H1 (cell line): ENCODE measurements around the gene CHST12. TPM values are rescaled to one million over a fixed set of nuclear protein-coding genes. Genes with fewer than 3 reads are reported as not detected.

ENCODE experiments used
- CTCF ChIA-PET: fragments of 300-600 bp; sonication (Branson Sonifier 250); formaldehyde crosslinking; loops from one replicate; lab custom pipeline; 2021; ENCODE audit not compliant: partially characterized antibody; lab: Charles Lee
- POLR2A ChIA-PET: fragments of 300-600 bp; sonication (Branson Sonifier 250); formaldehyde crosslinking; loops from one replicate; lab custom pipeline; 2021; ENCODE audit warnings: inconsistent platforms; ENCODE audit not compliant: partially characterized antibody; lab: Charles Lee
- DNase-seq, 2 experiments: peaks; one replicate each; pipeline versions ENCODE4 v3.0.0 to v3.0.0-alpha.2; 2010 to 2022; ENCODE audit warnings: low spot score in 2 of 2, low read depth in 1 of 2, mixed read lengths in 1 of 2
- FAIRE-seq: peaks from 2 replicates; lab custom pipeline; 2011; peaks lifted over from hg19 to GRCh38; lab: Jason Lieb, UNC
- H2AFZ ChIP-seq: 2 replicates; pipeline ENCODE4 v1.8.1; 2012; ENCODE audit warnings: low read length, inconsistent platforms
- H2AK5ac ChIP-seq: 2 replicates; pipeline ENCODE4 v1.6.1; 2013; ENCODE audit warnings: low read depth, low read length
- H2BK120ac ChIP-seq: replicated peaks from 2 replicates; pipeline ENCODE3; 2013; ENCODE audit warnings: low read depth, low read length, inconsistent platforms
- H2BK12ac ChIP-seq: 2 replicates; pipeline ENCODE4 v1.6.1; 2013; ENCODE audit warnings: low read depth, low read length
- H2BK15ac ChIP-seq: 2 replicates; pipeline ENCODE4 v1.6.1; 2013; ENCODE audit warnings: low read length
- H2BK20ac ChIP-seq: 2 replicates; pipeline ENCODE4 v1.6.1; 2013; ENCODE audit warnings: low read length
- H2BK5ac ChIP-seq: 2 replicates; pipeline ENCODE4 v1.6.1; 2013; ENCODE audit warnings: low read depth, low read length
- H3K14ac ChIP-seq: 2 replicates; pipeline ENCODE4 v1.6.1; 2013; ENCODE audit warnings: inconsistent platforms; ENCODE audit not compliant: insufficient read length
- H3K18ac ChIP-seq: 2 replicates; pipeline ENCODE4 v1.6.1; 2013; ENCODE audit warnings: low read length; ENCODE audit errors: extremely low read depth
- H3K23ac ChIP-seq: 2 replicates; pipeline ENCODE4 v1.6.1; 2013; ENCODE audit warnings: inconsistent platforms; ENCODE audit not compliant: insufficient read length
- H3K23me2 ChIP-seq: 2 replicates; pipeline ENCODE4 v1.6.1; 2013; ENCODE audit warnings: low read depth, low read length
- H3K27ac ChIP-seq: 2 replicates; pipeline ENCODE4 v1.6.1; 2011; ENCODE audit warnings: low read depth, low read length, inconsistent platforms
- H3K27me3 ChIP-seq, 4 experiments: replicated peaks in 1 of 4; 1 replicate in 1 of 4; 2 replicates in 3 of 4; pipeline versions ENCODE4 v1.6.1 to v1.8.1; 2011 to 2013; ENCODE audit warnings: low read length in 3 of 4, mild to moderate bottlenecking in 3 of 4, inconsistent platforms in 2 of 4, mixed read lengths in 2 of 4, moderate library complexity in 1 of 4; ENCODE audit not compliant: control insufficient read depth in 3 of 4, insufficient read depth in 3 of 4; ENCODE audit errors: extremely low read depth in 1 of 4
- H3K36me3 ChIP-seq, 4 experiments: 2 replicates each; pipeline versions ENCODE4 v1.6.1 to v1.8.1; 2011 to 2013; ENCODE audit warnings: mild to moderate bottlenecking in 4 of 4, low read length in 3 of 4, moderate library complexity in 2 of 4, control low read depth in 1 of 4, inconsistent platforms in 1 of 4; ENCODE audit not compliant: insufficient read depth in 4 of 4, control insufficient read depth in 2 of 4
- H3K4ac ChIP-seq: replicated peaks from 2 replicates; pipeline ENCODE3; 2013; ENCODE audit warnings: low read length, low read depth, mixed read lengths, inconsistent platforms; ENCODE audit not compliant: insufficient read length
- H3K4me1 ChIP-seq, 4 experiments: replicated peaks in 1 of 4; 1 replicate in 1 of 4; 2 replicates in 3 of 4; pipeline versions ENCODE4 v1.6.1 to v1.8.1; 2011 to 2013; ENCODE audit warnings: low read length in 3 of 4, inconsistent platforms in 2 of 4, mixed read lengths in 1 of 4; ENCODE audit not compliant: insufficient read depth in 4 of 4, control insufficient read depth in 3 of 4
- H3K4me2 ChIP-seq, 2 experiments: 2 replicates each; pipeline versions ENCODE4 v1.6.1 to v1.8.1; 2011 to 2013; ENCODE audit warnings: low read depth in 2 of 2, low read length in 2 of 2, control low read depth in 1 of 2, inconsistent platforms in 1 of 2, mild to moderate bottlenecking in 1 of 2; ENCODE audit not compliant: insufficient read depth in 1 of 2
- H3K4me3 ChIP-seq, 4 experiments: fragments of 200-600, 300-600 bp in 1 of 4; sonication (generic), shearing (Covaris generic), sonication (Bioruptor Twin) in 1 of 4; 2 replicates each; pipeline versions ENCODE4 v1.5.1 to v1.8.1; 2011 to 2016; ENCODE audit warnings: low read length in 4 of 4, low read depth in 3 of 4, control low read depth in 2 of 4, inconsistent platforms in 2 of 4, mild to moderate bottlenecking in 2 of 4, mixed read lengths in 1 of 4, moderate library complexity in 1 of 4; ENCODE audit not compliant: insufficient read depth in 2 of 4; ENCODE audit errors: extremely low read depth in 1 of 4
- H3K56ac ChIP-seq: replicated peaks from 2 replicates; pipeline ENCODE3; 2013; ENCODE audit warnings: low read depth, mild to moderate bottlenecking, mixed read lengths, low read length, inconsistent platforms; ENCODE audit not compliant: insufficient read length
- H3K79me1 ChIP-seq: 2 replicates; pipeline ENCODE4 v1.6.1; 2013; ENCODE audit warnings: low read depth, low read length, control low read depth
- H3K79me2 ChIP-seq, 2 experiments: 2 replicates each; pipeline versions ENCODE4 v1.6.1 to v1.8.1; 2012 to 2013; ENCODE audit warnings: low read length in 2 of 2, mild to moderate bottlenecking in 2 of 2, inconsistent platforms in 1 of 2; ENCODE audit not compliant: insufficient read depth in 2 of 2, control insufficient read depth in 1 of 2
- H3K9ac ChIP-seq, 4 experiments: replicated peaks in 1 of 4; 1 replicate in 1 of 4; 2 replicates in 3 of 4; pipeline versions ENCODE4 v1.6.1 to v1.8.1; 2011 to 2013; ENCODE audit warnings: low read depth in 3 of 4, low read length in 3 of 4, control low read depth in 2 of 4, mild to moderate bottlenecking in 2 of 4, moderate library complexity in 2 of 4, inconsistent platforms in 1 of 4; ENCODE audit errors: extremely low read depth in 1 of 4
- H3K9me3 ChIP-seq, 2 experiments: 2 replicates each; pipeline versions ENCODE4 v1.6.1 to v1.8.1; 2012 to 2013; ENCODE audit warnings: mild to moderate bottlenecking in 2 of 2, moderate library complexity in 2 of 2, control low read depth in 1 of 2, inconsistent platforms in 1 of 2, low read depth in 1 of 2, low read length in 1 of 2, mixed read lengths in 1 of 2; ENCODE audit not compliant: insufficient read depth in 2 of 2
- H4K20me1 ChIP-seq, 2 experiments: replicated peaks in 1 of 2; 2 replicates each; pipeline versions ENCODE3 to v1.8.1; 2011 to 2013; ENCODE audit warnings: inconsistent platforms in 2 of 2, low read length in 2 of 2, mild to moderate bottlenecking in 1 of 2; ENCODE audit not compliant: insufficient read depth in 2 of 2, control insufficient read depth in 1 of 2
- H4K5ac ChIP-seq: 2 replicates; pipeline ENCODE4 v1.6.1; 2013; ENCODE audit warnings: low read length, low read depth, mixed read lengths, inconsistent platforms; ENCODE audit not compliant: insufficient read length
- H4K8ac ChIP-seq: 2 replicates; pipeline ENCODE4 v1.8.0; 2013; ENCODE audit warnings: mild to moderate bottlenecking, moderate library complexity, low read length, inconsistent platforms; ENCODE audit not compliant: insufficient read depth; ENCODE audit errors: extremely low read depth
- H4K91ac ChIP-seq: replicated peaks from 2 replicates; pipeline ENCODE3; 2013; ENCODE audit warnings: low read length, mixed read lengths, inconsistent platforms; ENCODE audit not compliant: insufficient read length
- CREB1 ChIP-seq: IDR thresholded peaks from 2 replicates; pipeline ENCODE4 v1.6.1; 2012; ENCODE audit warnings: inconsistent platforms
- FOSL1 ChIP-seq: IDR thresholded peaks from 2 replicates; pipeline ENCODE4 v1.6.1; 2011; ENCODE audit warnings: mild to moderate bottlenecking, low read depth, low read length, moderate library complexity; ENCODE audit not compliant: insufficient read depth
- GTF2F1 ChIP-seq: IDR thresholded peaks from 2 replicates; pipeline ENCODE4 v1.6.1; 2012; ENCODE audit warnings: low read depth, low read length, improper control_type of control experiment, borderline replicate concordance
- HDAC2 ChIP-seq, 2 experiments: fragments of 300-600 bp in 1 of 2; sonication (generic) in 1 of 2; IDR thresholded peaks; 2 replicates each; pipeline ENCODE4 v1.6.1; 2011 to 2012; ENCODE audit warnings: low read depth in 2 of 2, low read length in 2 of 2, mild to moderate bottlenecking in 2 of 2, moderate library complexity in 2 of 2, borderline replicate concordance in 1 of 2, inconsistent platforms in 1 of 2
- KDM4A ChIP-seq: IDR thresholded peaks from one replicate; pipeline ENCODE4 v1.7.1; 2012; ENCODE audit warnings: low read depth, mild to moderate bottlenecking, moderate library complexity, low read length, inconsistent platforms; ENCODE audit not compliant: severe bottlenecking
- PHF8 ChIP-seq: fragments of 200-600 bp; sonication (generic); conservative IDR thresholded peaks from 2 replicates; pipeline ENCODE4 v1.7.1; 2012; ENCODE audit warnings: low read depth, mild to moderate bottlenecking, inconsistent platforms, low read length, moderate library complexity
- RNF2 ChIP-seq: fragments of 200-900, 300-1000 bp; sonication (generic); IDR thresholded peaks from 2 replicates; pipeline ENCODE4 v1.7.1; 2016; ENCODE audit warnings: borderline replicate concordance, low read depth, mild to moderate bottlenecking, antibody characterized with exemption, low read length; ENCODE audit not compliant: poor library complexity, severe bottlenecking; ENCODE audit errors: missing control alignments
- RXRA ChIP-seq: IDR thresholded peaks from 2 replicates; pipeline ENCODE4 v1.6.1; 2011; ENCODE audit warnings: low read depth, mild to moderate bottlenecking, low read length, moderate library complexity; ENCODE audit not compliant: insufficient read depth
- SAP30 ChIP-seq: fragments of 300-600 bp; sonication (generic); IDR thresholded peaks from 2 replicates; pipeline ENCODE4 v1.7.1; 2012; ENCODE audit warnings: low read length, moderate library complexity, mild to moderate bottlenecking, inconsistent platforms; ENCODE audit not compliant: insufficient read depth, insufficient replicate concordance
- SIN3A ChIP-seq, 2 experiments: IDR thresholded peaks in 1 of 2; conservative IDR thresholded peaks in 1 of 2; 2 replicates each; pipeline ENCODE4 v1.6.1; 2011 to 2012; ENCODE audit warnings: low read length in 2 of 2, improper control_type of control experiment in 1 of 2, low read depth in 1 of 2, mild to moderate bottlenecking in 1 of 2
- ZNF274 ChIP-seq: IDR thresholded peaks from 2 replicates; pipeline ENCODE4 v1.7.0; 2012; ENCODE audit warnings: low read length, borderline replicate concordance; ENCODE audit errors: extremely low read depth
- WGBS, 2 experiments: shearing (Covaris generic) in 1 of 2; methylation state at CpG; one replicate each; pipeline versions ENCODE4 v1.1.6 to v1.1.7; 2013 to 2015; ENCODE audit warnings: low lambda C conversion rate in 2 of 2, mixed read lengths in 2 of 2, inconsistent platforms in 1 of 2, low coverage in 1 of 2, missing lambda C conversion rate in 1 of 2; ENCODE audit not compliant: insufficient replicate concordance in 2 of 2, insufficient coverage in 1 of 2, insufficient read length in 1 of 2; ENCODE audit errors: extremely low coverage in 1 of 2, missing lambda C conversion rate in 1 of 2; 5-methylcytosine and 5-hydroxymethylcytosine counted together
- polyA plus RNA-seq, 7 experiments: library from polyadenylated mRNA; depleted of rRNA in 3 of 7; stranded (reverse) in 5 of 7; unstranded in 2 of 7; fragments of >200 nt in 5 of 7; fragments of 200-250 nt in 2 of 7; gene quantifications; 1 replicate in 5 of 7; 2 replicates in 1 of 7; 4 replicates in 1 of 7; pipeline versions ENCODE4 v1.2.1 to v1.2.3, GENCODE V29; 2011 to 2013; ENCODE audit warnings: missing spikeins in 2 of 7, mixed read lengths in 2 of 7
- total RNA-seq: library from RNA; stranded (reverse); fragmentation: NEBNext Ultra II Directional; extraction: Animal tissue kit (Norgen Biotek cat#: 25700); gene quantifications from 2 replicates; pipeline ENCODE4 v1.2.1, GENCODE V29; 2021

Gene CHST12
- total and polyA plus RNA-seq, 2 of the 8 experiments (the other 6 are each of a cell fraction or from before 2014, with no cell fraction given): 13.4 to 24.1 TPM

GRCh38 chr7:2441430-2442058 is 38.1 kb downstream of the CHST12 start:
- no peaks in the 10 kb centered on the region; a peak in 1 of 4 replicates for H3K79me2 ChIP-seq
- H2AFZ ChIP-seq: no peak overlapping the region
- H3K36me3 ChIP-seq: no peaks in the 10 kb centered on the region; a peak in 2 of 8 replicates
- no peaks in the 10 kb centered on the region for H3K4me1 ChIP-seq
- no peak overlapping the region for H4K91ac ChIP-seq
- H4K5ac ChIP-seq: no peak overlapping the region
- H3K4ac ChIP-seq: no peak overlapping the region
- no peak overlapping the region for H3K18ac ChIP-seq
- ChIA-PET CTCF (interaction anchor here (0.5 to 14.6 kb wide), 5 partner anchors 9 to 44 kb away, joined by 3 to 119 read pairs (median 4); no protein-coding TSS in a partner anchor), POLR2A (interaction anchor here (1.1 kb wide), 1 partner anchor 17 kb away, joined by 4 read pairs; no protein-coding TSS in a partner anchor)
- H3K56ac ChIP-seq: no peak overlapping the region
- H3K23ac ChIP-seq: no peak overlapping the region
- H3K4me2 ChIP-seq: no peak overlapping the region
- no peaks in the 10 kb centered on the region for H3K79me1 ChIP-seq
- H2BK5ac ChIP-seq: no peak overlapping the region
- peaks cover 0 to 1% of the 10 kb centered on the region in 2 experiments for H4K20me1 ChIP-seq
- DNase-seq (no peak), FAIRE-seq (no peak)
- no peaks in the 10 kb centered on the region; the same call in 1 of the 2 replicates for H3K23me2 ChIP-seq
- no peak overlapping the region for H2AK5ac ChIP-seq
- H3K9me3 ChIP-seq: peaks cover 0 to 4% of the 10 kb centered on the region in 2 experiments; a peak in 1 of 4 replicates
- 92% methylated on average over 4 of the region's 5 CpGs; no CpG with 5 or more reads in 1 of the 2 experiments for WGBS, 2 experiments
- no peaks in the 10 kb centered on the region for H3K27me3 ChIP-seq
- H4K8ac ChIP-seq: no peak overlapping the region
- H2BK12ac ChIP-seq: no peak overlapping the region
- H3K4me3 ChIP-seq: no peak overlapping the region
- H2BK120ac ChIP-seq: no peak overlapping the region
- H3K9ac ChIP-seq: no peak overlapping the region
- no peak overlapping the region for H2BK15ac ChIP-seq
- no peak overlapping the region for H3K14ac ChIP-seq
- H2BK20ac ChIP-seq: no peak overlapping the region
- H3K27ac ChIP-seq: no peak overlapping the region
- TF ChIP-seq SAP30: no peak
- no peak for TF ChIP-seq ZNF274
- no peak for TF ChIP-seq CREB1
- TF ChIP-seq SIN3A (conservative IDR thresholded peaks at IDR 0.05 in 1 of 2, IDR thresholded peaks at IDR 0.05 in 1 of 2; ENCODE audit: low read depth in 1 of 2, low read length in 2 of 2): no peak
- TF ChIP-seq RXRA: no peak
- TF ChIP-seq PHF8: no peak
- TF ChIP-seq FOSL1: no peak
- no peak for TF ChIP-seq RNF2
- TF ChIP-seq HDAC2 (IDR thresholded peaks at IDR 0.05; ENCODE audit: borderline replicate concordance in 1 of 2, low read depth in 2 of 2, low read length in 2 of 2): no peak
- TF ChIP-seq KDM4A: no peak
- no peak for TF ChIP-seq GTF2F1
